GM21619 (cell line): Measurements from ENCODE around the gene SLC6A6.

Source experiments
- ATAC-seq: cut with Tn5 transposase; IDR thresholded peaks from one replicate; pipeline ENCODE4 v1.9.1; 2021; ENCODE audit not compliant: unreplicated experiment

The SLC6A6 gene

GRCh38 chr3:14451844-14452739, 49.7 kb downstream of the SLC6A6 start:
- ATAC-seq = no peak

- no peak for ATAC-seq
Measured at GRCh38 chr3:14452740-14453710, 50.6 kb downstream of the SLC6A6 start.

GRCh38 chr3:14453876-14454638, 51.7 kb downstream of the SLC6A6 start:
- no peak for ATAC-seq

- no peak for ATAC-seq
Measured at GRCh38 chr3:14454639-14455310, 52.4 kb downstream of the SLC6A6 start.

GRCh38 chr3:14455571-14456317, 53.3 kb downstream of the SLC6A6 start:
- ATAC-seq = no peak

GRCh38 chr3:14456794-14457193, 54.4 kb downstream of the SLC6A6 start:
- ATAC-seq = no peak

GRCh38 chr3:14457481-14457880, 55.1 kb downstream of the SLC6A6 start:
- no peak for ATAC-seq

- no peak for ATAC-seq
Measured at GRCh38 chr3:14457999-14458398, 55.6 kb downstream of the SLC6A6 start.

GRCh38 chr3:14458434-14459275, 56.2 kb downstream of the SLC6A6 start:
- ATAC-seq = peak; percentile 54

GRCh38 chr3:14459384-14459783, 57.0 kb downstream of the SLC6A6 start:
- ATAC-seq = no peak

- no peak for ATAC-seq
Measured at GRCh38 chr3:14459787-14460186, 57.4 kb downstream of the SLC6A6 start.

- no peak for ATAC-seq
Measured at GRCh38 chr3:14460342-14461005, 58.1 kb downstream of the SLC6A6 start.

- ATAC-seq = no peak
Measured at GRCh38 chr3:14461006-14461747, 58.8 kb downstream of the SLC6A6 start.

- ATAC-seq = no peak
Measured at GRCh38 chr3:14461748-14462324, 59.4 kb downstream of the SLC6A6 start.

- no peak for ATAC-seq
Measured at GRCh38 chr3:14462738-14463137, 60.3 kb downstream of the SLC6A6 start.

- no peak for ATAC-seq
Measured at GRCh38 chr3:14463330-14464140, 61.1 kb downstream of the SLC6A6 start.

- ATAC-seq = no peak
Measured at GRCh38 chr3:14464141-14464465, 61.7 kb downstream of the SLC6A6 start.
